ENCODE data around the gene APOBR. TPM values are rescaled to one million over a fixed set of nuclear protein-coding genes. Genes with fewer than 3 reads are reported as not detected.

The APOBR gene
- total and polyA plus RNA-seq, 4 donors, result 0.28 to 1.5 (median 1.3) TPM

- TF ChIP-seq JUND (IDR thresholded peaks at IDR 0.05) (no peak), GABPA (IDR thresholded peaks at IDR 0.05 in 1 of 2, conservative IDR thresholded peaks at IDR 0.05 in 1 of 2) (no peak), ATF3 (IDR thresholded peaks at IDR 0.05) (no peak)
Observed at GRCh38 chr16:28511801-28512789, 17.7 kb downstream of the APOBR start (continued).

- TF ChIP-seq MAX (IDR thresholded peaks at IDR 0.05) (no peak), YY1 (IDR thresholded peaks at IDR 0.05) (no peak), FOXA2 (IDR thresholded peaks at IDR 0.05) (no peak), CTCF (IDR thresholded peaks at IDR 0.05; ENCODE audit: low read depth, low read length, missing input control) (no peak), HNF4G (IDR thresholded peaks at IDR 0.05) (no peak)
- TF ChIP-seq, protein P1, sequence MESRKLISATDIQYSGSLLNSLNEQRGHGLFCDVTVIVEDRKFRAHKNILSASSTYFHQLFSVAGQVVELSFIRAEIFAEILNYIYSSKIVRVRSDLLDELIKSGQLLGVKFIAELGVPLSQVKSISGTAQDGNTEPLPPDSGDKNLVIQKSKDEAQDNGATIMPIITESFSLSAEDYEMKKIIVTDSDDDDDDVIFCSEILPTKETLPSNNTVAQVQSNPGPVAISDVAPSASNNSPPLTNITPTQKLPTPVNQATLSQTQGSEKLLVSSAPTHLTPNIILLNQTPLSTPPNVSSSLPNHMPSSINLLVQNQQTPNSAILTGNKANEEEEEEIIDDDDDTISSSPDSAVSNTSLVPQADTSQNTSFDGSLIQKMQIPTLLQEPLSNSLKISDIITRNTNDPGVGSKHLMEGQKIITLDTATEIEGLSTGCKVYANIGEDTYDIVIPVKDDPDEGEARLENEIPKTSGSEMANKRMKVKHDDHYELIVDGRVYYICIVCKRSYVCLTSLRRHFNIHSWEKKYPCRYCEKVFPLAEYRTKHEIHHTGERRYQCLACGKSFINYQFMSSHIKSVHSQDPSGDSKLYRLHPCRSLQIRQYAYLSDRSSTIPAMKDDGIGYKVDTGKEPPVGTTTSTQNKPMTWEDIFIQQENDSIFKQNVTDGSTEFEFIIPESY (IDR thresholded peaks at IDR 0.05), result no peak
- TF ChIP-seq, protein P2, sequence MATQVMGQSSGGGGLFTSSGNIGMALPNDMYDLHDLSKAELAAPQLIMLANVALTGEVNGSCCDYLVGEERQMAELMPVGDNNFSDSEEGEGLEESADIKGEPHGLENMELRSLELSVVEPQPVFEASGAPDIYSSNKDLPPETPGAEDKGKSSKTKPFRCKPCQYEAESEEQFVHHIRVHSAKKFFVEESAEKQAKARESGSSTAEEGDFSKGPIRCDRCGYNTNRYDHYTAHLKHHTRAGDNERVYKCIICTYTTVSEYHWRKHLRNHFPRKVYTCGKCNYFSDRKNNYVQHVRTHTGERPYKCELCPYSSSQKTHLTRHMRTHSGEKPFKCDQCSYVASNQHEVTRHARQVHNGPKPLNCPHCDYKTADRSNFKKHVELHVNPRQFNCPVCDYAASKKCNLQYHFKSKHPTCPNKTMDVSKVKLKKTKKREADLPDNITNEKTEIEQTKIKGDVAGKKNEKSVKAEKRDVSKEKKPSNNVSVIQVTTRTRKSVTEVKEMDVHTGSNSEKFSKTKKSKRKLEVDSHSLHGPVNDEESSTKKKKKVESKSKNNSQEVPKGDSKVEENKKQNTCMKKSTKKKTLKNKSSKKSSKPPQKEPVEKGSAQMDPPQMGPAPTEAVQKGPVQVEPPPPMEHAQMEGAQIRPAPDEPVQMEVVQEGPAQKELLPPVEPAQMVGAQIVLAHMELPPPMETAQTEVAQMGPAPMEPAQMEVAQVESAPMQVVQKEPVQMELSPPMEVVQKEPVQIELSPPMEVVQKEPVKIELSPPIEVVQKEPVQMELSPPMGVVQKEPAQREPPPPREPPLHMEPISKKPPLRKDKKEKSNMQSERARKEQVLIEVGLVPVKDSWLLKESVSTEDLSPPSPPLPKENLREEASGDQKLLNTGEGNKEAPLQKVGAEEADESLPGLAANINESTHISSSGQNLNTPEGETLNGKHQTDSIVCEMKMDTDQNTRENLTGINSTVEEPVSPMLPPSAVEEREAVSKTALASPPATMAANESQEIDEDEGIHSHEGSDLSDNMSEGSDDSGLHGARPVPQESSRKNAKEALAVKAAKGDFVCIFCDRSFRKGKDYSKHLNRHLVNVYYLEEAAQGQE (IDR thresholded peaks at IDR 0.05), result no peak
- H3K27me3 ChIP-seq (ENCODE audit: control insufficient read depth in 4 of 4, insufficient read depth in 4 of 4, low read length in 3 of 4), result no peaks in the 10 kb centered on the region
- H3K9ac ChIP-seq (ENCODE audit: low read depth in 1 of 2, low read length in 2 of 2), result no peak overlapping the region
- no peak overlapping the region for H3K4me3 ChIP-seq (ENCODE audit: low read depth in 1 of 3, low read length in 3 of 3)
- H3K4me1 ChIP-seq (ENCODE audit: control insufficient read depth in 4 of 4, insufficient read depth in 4 of 4, low read length in 3 of 4), result no peaks in the 10 kb centered on the region
- H3K36me3 ChIP-seq (ENCODE audit: control insufficient read depth in 4 of 4, insufficient read depth in 3 of 4, low read depth in 1 of 4, low read length in 3 of 4), result peaks cover 4 to 19% (median 15%) of the 10 kb centered on the region in 4 donors
- no peak for DNase-seq (ENCODE audit: low spot score)
- H3K9me3 ChIP-seq (ENCODE audit: control insufficient read depth in 4 of 4, low read length in 3 of 4), result no peaks in the 10 kb centered on the region
- 88% methylated on average over 12 of the region's 12 CpGs for WGBS
- no peak overlapping the region for H3K27ac ChIP-seq (ENCODE audit: low read depth in 1 of 2, low read length in 2 of 2)
Observed at GRCh38 chr16:28513484-28514181, 19.2 kb downstream of the APOBR start.
